Keratinocyte (primary cell): ENCODE data around the gene PPFIBP2. TPM values are rescaled to one million over a fixed set of nuclear protein-coding genes. Genes with fewer than 3 reads are reported as not detected.

Source experiments
- DNase-seq: peaks from one replicate; pipeline ENCODE4 v3.0.0-alpha.2; 2011; ENCODE audit warnings: low read depth, missing footprints, low spot score
- FAIRE-seq: peaks from 2 replicates; lab custom pipeline; 2011; peaks lifted over from hg19 to GRCh38; lab: Jason Lieb, UNC
- H2AFZ ChIP-seq: 2 replicates; pipeline ENCODE4 v1.6.0; 2012; ENCODE audit warnings: low read length, control low read depth, inconsistent platforms; ENCODE audit not compliant: control insufficient read depth
- H3K27ac ChIP-seq: 2 replicates; pipeline ENCODE4 v1.5.1; 2011; ENCODE audit warnings: low read length; ENCODE audit not compliant: control insufficient read depth, insufficient read depth
- H3K27me3 ChIP-seq: 3 replicates; pipeline ENCODE4 v1.6.0; 2011; ENCODE audit warnings: low read length; ENCODE audit not compliant: control insufficient read depth, insufficient read depth; ENCODE audit errors: extremely low read depth
- H3K36me3 ChIP-seq, 2 experiments: 2 replicates in 1 of 2; 3 replicates in 1 of 2; pipeline ENCODE4 v1.5.1; 2011; ENCODE audit warnings: low read length in 2 of 2, mild to moderate bottlenecking in 1 of 2; ENCODE audit not compliant: control insufficient read depth in 2 of 2, insufficient read depth in 2 of 2; ENCODE audit errors: extremely low read depth in 1 of 2
- H3K4me1 ChIP-seq: 3 replicates; pipeline ENCODE4 v1.5.1; 2011; ENCODE audit warnings: low read length; ENCODE audit not compliant: control insufficient read depth, insufficient read depth; ENCODE audit errors: extremely low read depth
- H3K4me2 ChIP-seq: 3 replicates; pipeline ENCODE4 v1.6.0; 2011; ENCODE audit warnings: low read depth, low read length; ENCODE audit not compliant: control insufficient read depth, insufficient read depth; ENCODE audit errors: extremely low read depth
- H3K4me3 ChIP-seq, 3 experiments: fragments of 200-600 bp in 1 of 3; sonication (generic) in 1 of 3; 2 replicates in 2 of 3; 3 replicates in 1 of 3; pipeline ENCODE4 v1.5.1; 2011 to 2016; ENCODE audit warnings: low read length in 3 of 3, mild to moderate bottlenecking in 3 of 3, control low read depth in 2 of 3, inconsistent platforms in 1 of 3, low read depth in 1 of 3, mixed read lengths in 1 of 3, mixed run types in 1 of 3, moderate library complexity in 1 of 3; ENCODE audit not compliant: control insufficient read depth in 2 of 3, insufficient read depth in 2 of 3; ENCODE audit errors: extremely low read depth in 1 of 3
- H3K79me2 ChIP-seq: 2 replicates; pipeline ENCODE4 v1.6.0; 2012; ENCODE audit warnings: low read length; ENCODE audit not compliant: control insufficient read depth, insufficient read depth
- H3K9ac ChIP-seq: 3 replicates; pipeline ENCODE4 v1.6.0; 2011; ENCODE audit warnings: low read length; ENCODE audit not compliant: control insufficient read depth, insufficient read depth; ENCODE audit errors: extremely low read depth
- H3K9me1 ChIP-seq: 3 replicates; pipeline ENCODE4 v1.6.0; 2011; ENCODE audit warnings: low read length; ENCODE audit not compliant: control insufficient read depth, insufficient read depth; ENCODE audit errors: extremely low read depth
- H3K9me3 ChIP-seq: 2 replicates; pipeline ENCODE4 v1.5.1; 2012; ENCODE audit warnings: low read depth, low read length; ENCODE audit not compliant: control insufficient read depth
- H4K20me1 ChIP-seq: 3 replicates; pipeline ENCODE4 v1.6.0; 2011; ENCODE audit warnings: low read length; ENCODE audit not compliant: control insufficient read depth, insufficient read depth; ENCODE audit errors: extremely low read depth
- EZH2 ChIP-seq: IDR thresholded peaks from one replicate; pipeline ENCODE4 v1.6.1; 2012; ENCODE audit warnings: inconsistent platforms, mild to moderate bottlenecking, low read length, moderate library complexity
- dilution Hi-C: fragments of 300-500 bp; cut with MboI; formaldehyde crosslinking; loops from one replicate; pipeline ENCODE4 v1.7.0; 2020; ENCODE audit warnings: low sequenced_read_pairs; ENCODE audit not compliant: extremely low pct_ligation_motif_present
- polyA plus RNA-seq, 5 experiments: library from polyadenylated mRNA; depleted of rRNA in 3 of 5; stranded (reverse) in 3 of 5; stranded (forward) in 1 of 5; unstranded in 1 of 5; fragments of >200 nt; gene quantifications; 1 replicate in 1 of 5; 2 replicates in 3 of 5; 3 replicates in 1 of 5; pipeline versions ENCODE4 v1.2.1 to v1.2.3, GENCODE V29; 2011 to 2012; ENCODE audit warnings: missing spikeins in 2 of 5, low read depth in 1 of 5, low replicate concordance in 1 of 5
- TF ChIP-seq, protein P1 (sequence below), 3 experiments: IDR thresholded peaks in 1 of 3; conservative IDR thresholded peaks in 1 of 3; optimal IDR thresholded peaks in 1 of 3; 2 replicates in 2 of 3; 3 replicates in 1 of 3; pipeline versions ENCODE3 to v1.5.1; 2011; ENCODE audit warnings: low read length in 3 of 3, mild to moderate bottlenecking in 3 of 3, moderate library complexity in 2 of 3, control low read depth in 1 of 3, inconsistent platforms in 1 of 3; ENCODE audit not compliant: insufficient read depth in 2 of 3; ENCODE audit errors: extremely low read depth in 1 of 3

The PPFIBP2 gene
- polyA plus RNA-seq, 1 donor (not counting 4 experiments of a cell fraction or from before 2014, with no cell fraction given), result 11.0 TPM

DNA sequence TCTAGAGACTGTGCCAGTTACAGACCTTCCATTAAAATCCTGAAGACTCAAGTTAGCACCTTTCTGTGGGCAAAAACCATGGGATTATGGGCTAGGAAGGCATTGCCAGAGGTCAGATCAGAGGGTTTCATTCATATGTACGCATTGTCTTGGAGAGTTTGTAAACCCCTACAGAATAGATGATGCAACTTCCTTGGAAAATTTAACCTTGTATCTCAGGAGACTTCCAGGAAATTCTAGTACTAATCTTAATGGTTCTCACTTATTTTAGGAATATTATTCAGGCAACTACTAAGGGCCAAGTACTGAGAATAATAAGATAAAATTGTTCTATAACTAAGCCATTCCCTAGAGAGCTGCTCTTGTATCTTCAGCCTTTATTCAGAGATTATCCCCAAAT is 21.5 kb upstream of the PPFIBP2 start:
- Histone ChIP-seq H3K27ac (no peak overlapping the region), H3K36me3 (no peaks in the 10 kb centered on the region), H3K79me2 (no peaks in the 10 kb centered on the region), H3K4me2 (no peak overlapping the region), H3K27me3 (no peaks in the 10 kb centered on the region), H3K4me3 (no peak overlapping the region), H3K4me1 (no peaks in the 10 kb centered on the region), H3K9me3 (no peaks in the 10 kb centered on the region), H3K9me1 (no peaks in the 10 kb centered on the region), H4K20me1 (no peaks in the 10 kb centered on the region), H3K9ac (no peak overlapping the region), H2AFZ (no peak overlapping the region)
- FAIRE-seq (no peak), DNase-seq (no peak)
- no peak for TF ChIP-seq EZH2
- TF ChIP-seq, protein P1, sequence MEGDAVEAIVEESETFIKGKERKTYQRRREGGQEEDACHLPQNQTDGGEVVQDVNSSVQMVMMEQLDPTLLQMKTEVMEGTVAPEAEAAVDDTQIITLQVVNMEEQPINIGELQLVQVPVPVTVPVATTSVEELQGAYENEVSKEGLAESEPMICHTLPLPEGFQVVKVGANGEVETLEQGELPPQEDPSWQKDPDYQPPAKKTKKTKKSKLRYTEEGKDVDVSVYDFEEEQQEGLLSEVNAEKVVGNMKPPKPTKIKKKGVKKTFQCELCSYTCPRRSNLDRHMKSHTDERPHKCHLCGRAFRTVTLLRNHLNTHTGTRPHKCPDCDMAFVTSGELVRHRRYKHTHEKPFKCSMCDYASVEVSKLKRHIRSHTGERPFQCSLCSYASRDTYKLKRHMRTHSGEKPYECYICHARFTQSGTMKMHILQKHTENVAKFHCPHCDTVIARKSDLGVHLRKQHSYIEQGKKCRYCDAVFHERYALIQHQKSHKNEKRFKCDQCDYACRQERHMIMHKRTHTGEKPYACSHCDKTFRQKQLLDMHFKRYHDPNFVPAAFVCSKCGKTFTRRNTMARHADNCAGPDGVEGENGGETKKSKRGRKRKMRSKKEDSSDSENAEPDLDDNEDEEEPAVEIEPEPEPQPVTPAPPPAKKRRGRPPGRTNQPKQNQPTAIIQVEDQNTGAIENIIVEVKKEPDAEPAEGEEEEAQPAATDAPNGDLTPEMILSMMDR (optimal IDR thresholded peaks at IDR 0.05 in 1 of 3, IDR thresholded peaks at IDR 0.05 in 1 of 3, conservative IDR thresholded peaks at IDR 0.05 in 1 of 3; ENCODE audit: extremely low read depth in 1 of 3, insufficient read depth in 2 of 3, low read length in 3 of 3), result no peak
- dilution Hi-C loops, result no loop called here

DNA sequence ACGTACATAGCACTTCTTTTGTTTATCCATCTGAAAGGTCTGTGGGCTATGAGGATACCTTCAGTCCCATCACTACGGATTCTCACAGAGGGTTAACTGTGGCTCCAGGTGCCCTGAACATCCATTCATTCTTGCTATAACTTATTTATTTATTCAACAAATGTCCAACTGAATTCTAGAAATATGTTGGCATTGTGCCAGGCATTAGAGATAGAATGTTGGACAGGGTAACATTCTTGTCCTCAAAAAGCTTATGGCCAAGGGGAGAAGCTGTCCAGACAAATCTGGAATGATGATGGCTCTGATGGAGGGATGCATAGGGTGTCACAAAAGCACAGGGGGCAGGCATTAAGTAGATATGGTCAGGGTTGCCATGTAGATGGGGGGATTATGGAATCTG is 20.1 kb upstream of the PPFIBP2 start:
- dilution Hi-C loops, result no loop called here
- H2AFZ ChIP-seq, result no peak overlapping the region
- H3K27me3 ChIP-seq, result no peaks in the 10 kb centered on the region

More for the DNA sequence above, 20.1 kb upstream of the PPFIBP2 start:
- FAIRE-seq, result no peak
- H3K36me3 ChIP-seq, result no peaks in the 10 kb centered on the region
- no peaks in the 10 kb centered on the region for H3K9me3 ChIP-seq
- no peak overlapping the region for H3K4me3 ChIP-seq
- H3K9ac ChIP-seq, result no peak overlapping the region
- H3K4me1 ChIP-seq, result no peaks in the 10 kb centered on the region
- no peak overlapping the region for H3K27ac ChIP-seq
- H3K79me2 ChIP-seq, result no peaks in the 10 kb centered on the region
- no peaks in the 10 kb centered on the region for H4K20me1 ChIP-seq
- no peak for DNase-seq
- no peak overlapping the region for H3K4me2 ChIP-seq
- no peaks in the 10 kb centered on the region for H3K9me1 ChIP-seq
- TF ChIP-seq, protein P1 (optimal IDR thresholded peaks at IDR 0.05 in 1 of 3, IDR thresholded peaks at IDR 0.05 in 1 of 3, conservative IDR thresholded peaks at IDR 0.05 in 1 of 3; ENCODE audit: extremely low read depth in 1 of 3, insufficient read depth in 2 of 3, low read length in 3 of 3), result no peak
- no peak for TF ChIP-seq EZH2
